ENCODE measurements around the gene MRPL20. TPM values are rescaled to one million over a fixed set of nuclear protein-coding genes. Genes with fewer than 3 reads are reported as not detected.

Gene MRPL20
- total RNA-seq, 4 donors from 2014 or later: 93.6 to 119 (median 109) TPM

- peaks cover 49% of the 10 kb centered on the region for H3K4me1 ChIP-seq
- H3K36me3 ChIP-seq: no peaks in the 10 kb centered on the region
- TF ChIP-seq POLR2AphosphoS5 (IDR thresholded peaks at IDR 0.05) (no peak), CTCF (IDR thresholded peaks at IDR 0.05) (no peak), EP300 (IDR thresholded peaks at IDR 0.05) (no peak), POLR2A (IDR thresholded peaks at IDR 0.05) (no peak)
- no peaks in the 10 kb centered on the region for H3K9me3 ChIP-seq
- WGBS: 79% methylated on average over 14 of the region's 19 CpGs
- no peak for DNase-seq (ENCODE audit: low spot score in 2 of 2)
- H3K4me3 ChIP-seq: no peak overlapping the region
- peaks cover 14% of the 10 kb centered on the region for H3K27me3 ChIP-seq
- no peak overlapping the region for H3K27ac ChIP-seq
These were observed 21.1 kb upstream of the MRPL20 start for GRCh38 chr1:1428174-1428573.

GRCh38 chr1:1427820-1428148, 20.7 kb upstream of the MRPL20 start:
- DNase-seq (ENCODE audit: low spot score in 2 of 2): no peak
- TF ChIP-seq CTCF (IDR thresholded peaks at IDR 0.05) (no peak), POLR2A (IDR thresholded peaks at IDR 0.05) (no peak), EP300 (IDR thresholded peaks at IDR 0.05) (no peak), POLR2AphosphoS5 (IDR thresholded peaks at IDR 0.05) (no peak)
- H3K4me1 ChIP-seq: peaks cover 45% of the 10 kb centered on the region
- WGBS: no CpG with 5 or more reads among the region's 22 CpGs
- H3K9me3 ChIP-seq: no peaks in the 10 kb centered on the region
- no peaks in the 10 kb centered on the region for H3K36me3 ChIP-seq
- no peak overlapping the region for H3K27ac ChIP-seq
- H3K4me3 ChIP-seq: peak overlapping the region; percentile 59
- H3K27me3 ChIP-seq: peaks cover 14% of the 10 kb centered on the region

- no peak for TF ChIP-seq CTCF (IDR thresholded peaks at IDR 0.05)
- no peak for TF ChIP-seq POLR2AphosphoS5 (IDR thresholded peaks at IDR 0.05)
- no peak for TF ChIP-seq EP300 (IDR thresholded peaks at IDR 0.05)
- TF ChIP-seq POLR2A (IDR thresholded peaks at IDR 0.05): no peak
- Histone ChIP-seq H3K27me3 (peaks cover 14% of the 10 kb centered on the region), H3K9me3 (no peaks in the 10 kb centered on the region), H3K27ac (no peak overlapping the region), H3K4me3 (peak overlapping the region; percentile 59), H3K36me3 (no peaks in the 10 kb centered on the region), H3K4me1 (peaks cover 44% of the 10 kb centered on the region)
- no peak for DNase-seq (ENCODE audit: low spot score in 2 of 2)
- 43% methylated on average over 19 of the region's 66 CpGs for WGBS
These were observed 20.2 kb upstream of the MRPL20 start for GRCh38 chr1:1427106-1427819.

- H3K27me3 ChIP-seq: peaks cover 14% of the 10 kb centered on the region
- no peak overlapping the region for H3K4me3 ChIP-seq
- H3K36me3 ChIP-seq: no peaks in the 10 kb centered on the region
- no peak for DNase-seq (ENCODE audit: low spot score in 2 of 2)
- WGBS: 59% methylated on average over 16 of the region's 19 CpGs
- no peak overlapping the region for H3K27ac ChIP-seq
- no peak for TF ChIP-seq POLR2A (IDR thresholded peaks at IDR 0.05)
- no peak for TF ChIP-seq EP300 (IDR thresholded peaks at IDR 0.05)
- TF ChIP-seq CTCF (IDR thresholded peaks at IDR 0.05): no peak
- no peak for TF ChIP-seq POLR2AphosphoS5 (IDR thresholded peaks at IDR 0.05)
- no peaks in the 10 kb centered on the region for H3K9me3 ChIP-seq
- peaks cover 44% of the 10 kb centered on the region for H3K4me1 ChIP-seq
These were observed 19.5 kb upstream of the MRPL20 start for GRCh38 chr1:1426496-1427105.

- peaks cover 44% of the 10 kb centered on the region for H3K4me1 ChIP-seq
- H3K9me3 ChIP-seq: no peaks in the 10 kb centered on the region
- H3K27ac ChIP-seq: no peak overlapping the region
- peaks cover 14% of the 10 kb centered on the region for H3K27me3 ChIP-seq
- no peak for DNase-seq (ENCODE audit: low spot score in 2 of 2)
- no peaks in the 10 kb centered on the region for H3K36me3 ChIP-seq
- H3K4me3 ChIP-seq: no peak overlapping the region
- TF ChIP-seq POLR2AphosphoS5 (IDR thresholded peaks at IDR 0.05) (no peak), EP300 (IDR thresholded peaks at IDR 0.05) (no peak), POLR2A (IDR thresholded peaks at IDR 0.05) (no peak), CTCF (IDR thresholded peaks at IDR 0.05) (no peak)
- 0% methylated on average over 7 of the region's 33 CpGs for WGBS
These were observed 18.8 kb upstream of the MRPL20 start for GRCh38 chr1:1425753-1426495.

All from suprapubic skin (tissue), 4 donors.